Breast epithelium (tissue), 3 donors: ENCODE results near the gene C7orf57.

ENCODE experiments used
- POLR2AphosphoS5 ChIP-seq, 3 donors: sonication (generic); formaldehyde crosslinking; IDR thresholded peaks; one replicate each; pipeline ENCODE4 v1.6.1; 2017; ENCODE audit warnings: antibody characterized with exemption in 3 of 3
- TF ChIP-seq, protein P1 (sequence below), 3 donors: fragments of 450-650 bp; IDR thresholded peaks; one replicate each; pipeline ENCODE4 v1.5.1; 2016 to 2017; ENCODE audit warnings: antibody characterized with exemption in 3 of 3, mild to moderate bottlenecking in 3 of 3, moderate library complexity in 3 of 3

DNA sequence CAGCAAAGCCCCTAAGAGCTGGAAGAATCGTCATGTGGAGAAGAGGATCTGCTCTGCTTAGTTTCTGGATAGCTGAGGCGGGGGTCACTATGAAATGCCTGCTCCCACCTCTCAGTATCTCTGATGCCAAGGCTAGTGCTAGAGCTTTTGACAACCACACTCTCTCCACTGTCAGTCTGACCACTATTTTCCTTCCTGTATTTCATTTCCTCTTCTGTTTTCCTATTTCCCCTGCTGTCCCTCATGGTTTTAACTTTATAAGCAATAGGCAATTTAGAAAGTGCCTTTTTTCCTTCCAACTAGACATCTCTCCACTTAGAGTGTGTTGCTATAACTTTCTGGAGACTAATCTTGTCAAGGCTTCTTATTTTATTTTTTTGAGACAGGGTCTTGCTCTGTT is 23.6 kb downstream of the C7orf57 start:
- TF ChIP-seq, protein P1, sequence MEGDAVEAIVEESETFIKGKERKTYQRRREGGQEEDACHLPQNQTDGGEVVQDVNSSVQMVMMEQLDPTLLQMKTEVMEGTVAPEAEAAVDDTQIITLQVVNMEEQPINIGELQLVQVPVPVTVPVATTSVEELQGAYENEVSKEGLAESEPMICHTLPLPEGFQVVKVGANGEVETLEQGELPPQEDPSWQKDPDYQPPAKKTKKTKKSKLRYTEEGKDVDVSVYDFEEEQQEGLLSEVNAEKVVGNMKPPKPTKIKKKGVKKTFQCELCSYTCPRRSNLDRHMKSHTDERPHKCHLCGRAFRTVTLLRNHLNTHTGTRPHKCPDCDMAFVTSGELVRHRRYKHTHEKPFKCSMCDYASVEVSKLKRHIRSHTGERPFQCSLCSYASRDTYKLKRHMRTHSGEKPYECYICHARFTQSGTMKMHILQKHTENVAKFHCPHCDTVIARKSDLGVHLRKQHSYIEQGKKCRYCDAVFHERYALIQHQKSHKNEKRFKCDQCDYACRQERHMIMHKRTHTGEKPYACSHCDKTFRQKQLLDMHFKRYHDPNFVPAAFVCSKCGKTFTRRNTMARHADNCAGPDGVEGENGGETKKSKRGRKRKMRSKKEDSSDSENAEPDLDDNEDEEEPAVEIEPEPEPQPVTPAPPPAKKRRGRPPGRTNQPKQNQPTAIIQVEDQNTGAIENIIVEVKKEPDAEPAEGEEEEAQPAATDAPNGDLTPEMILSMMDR (IDR thresholded peaks at IDR 0.05), result no peak
- TF ChIP-seq POLR2AphosphoS5 (IDR thresholded peaks at IDR 0.05), result no peak
